ENCODE measurements around the gene SLC25A4.

SLC25A4 gene

GRCh38 chr4:185098474-185098873, 44.6 kb upstream of the SLC25A4 start:
- Histone ChIP-seq H3K4me1 (ENCODE audit: control insufficient read depth, insufficient read depth, low read length) (no peaks in the 10 kb centered on the region), H3K27ac (ENCODE audit: extremely low read depth, low read depth, low read length) (no peak overlapping the region), H3K4me3 (ENCODE audit: low read depth, low read length) (no peak overlapping the region), H3K9me3 (ENCODE audit: control insufficient read depth, insufficient read depth, low read depth, low read length) (no peaks in the 10 kb centered on the region), H3K36me3 (ENCODE audit: control insufficient read depth in 2 of 2, insufficient read depth in 1 of 2, low read length in 2 of 2) (no peaks in the 10 kb centered on the region)
- TF ChIP-seq ZNF544 (tag by site-specific recombination; IDR thresholded peaks at IDR 0.05) (no peak), GLIS1 (tag by site-specific recombination; IDR thresholded peaks at IDR 0.05) (no peak), ZSCAN16 (tag by site-specific recombination; IDR thresholded peaks at IDR 0.05) (no peak), ZNF26 (tag by site-specific recombination; IDR thresholded peaks at IDR 0.05) (no peak), PRDM4 (tag by site-specific recombination; IDR thresholded peaks at IDR 0.05) (no peak), ZBTB1 (tag by site-specific recombination; IDR thresholded peaks at IDR 0.05) (no peak)
- ChIA-PET CTCF (interaction anchor here (0.6 to 4.4 kb wide), 6 partner anchors 25 to 93 kb away, joined by 3 to 69 read pairs (median 4); no protein-coding TSS in a partner anchor), POLR2A (interaction anchor here (0.6 kb wide), 1 partner anchor 873 kb away, joined by 6 read pairs; no protein-coding TSS in a partner anchor)

- no peak overlapping the region for H3K4me3 ChIP-seq (ENCODE audit: low read depth, low read length)
- no peaks in the 10 kb centered on the region for H3K9me3 ChIP-seq (ENCODE audit: control insufficient read depth, insufficient read depth, low read depth, low read length)
- POLR2A ChIA-PET = no interaction called here
- no peaks in the 10 kb centered on the region for H3K36me3 ChIP-seq (ENCODE audit: control insufficient read depth in 2 of 2, insufficient read depth in 1 of 2, low read length in 2 of 2)
- H3K4me1 ChIP-seq (ENCODE audit: control insufficient read depth, insufficient read depth, low read length) = no peaks in the 10 kb centered on the region
- CTCF ChIA-PET = interaction anchor here (0.6 to 4.4 kb wide), 3 partner anchors 30 to 58 kb away, joined by 3 to 69 read pairs (median 3); no protein-coding TSS in a partner anchor
- no peak overlapping the region for H3K27ac ChIP-seq (ENCODE audit: extremely low read depth, low read depth, low read length)
- no peak for TF ChIP-seq ZNF623 (tag by site-specific recombination; IDR thresholded peaks at IDR 0.05)
- no peak for TF ChIP-seq ZNF280C (tag by site-specific recombination; IDR thresholded peaks at IDR 0.05)
- TF ChIP-seq GLIS1 (tag by site-specific recombination; IDR thresholded peaks at IDR 0.05) = no peak
- no peak for TF ChIP-seq ZNF704 (tag by site-specific recombination; IDR thresholded peaks at IDR 0.05)
- no peak for TF ChIP-seq ZNF654 (tag by site-specific recombination; IDR thresholded peaks at IDR 0.05; ENCODE audit: low read depth)
- no peak for TF ChIP-seq ZNF26 (tag by site-specific recombination; IDR thresholded peaks at IDR 0.05)
- TF ChIP-seq HOXA7 (CRISPR knock-in tag; IDR thresholded peaks at IDR 0.05; ENCODE audit: borderline replicate concordance) = no peak
- TF ChIP-seq EGR2 (tag by site-specific recombination; IDR thresholded peaks at IDR 0.05; ENCODE audit: low read depth) = no peak
- TF ChIP-seq ZNF174 (tag by site-specific recombination; IDR thresholded peaks at IDR 0.05) = no peak
- no peak for TF ChIP-seq ZNF335 (tag by site-specific recombination; conservative IDR thresholded peaks at IDR 0.05)
- no peak for TF ChIP-seq ZNF670 (tag by site-specific recombination; IDR thresholded peaks at IDR 0.05; ENCODE audit: low read depth)
- TF ChIP-seq ZNF768 (tag by site-specific recombination; IDR thresholded peaks at IDR 0.05) = no peak
- TF ChIP-seq AEBP2 (tag by site-specific recombination; IDR thresholded peaks at IDR 0.05; ENCODE audit: borderline replicate concordance) = no peak
- no peak for TF ChIP-seq ZNF280D (tag by site-specific recombination; IDR thresholded peaks at IDR 0.05)
- TF ChIP-seq ZNF157 (tag by site-specific recombination; IDR thresholded peaks at IDR 0.05) = no peak
- TF ChIP-seq ZNF10 (tag by site-specific recombination; IDR thresholded peaks at IDR 0.05) = no peak
Measured at GRCh38 chr4:185099024-185099682, 43.9 kb upstream of the SLC25A4 start.
